Type B pancreatic cell (in vitro differentiated cells): Measurements from ENCODE around the gene MRTFA. TPM values are rescaled to one million over a fixed set of nuclear protein-coding genes. Genes with fewer than 3 reads are reported as not detected.
"Not testable (repeated sequence)": the region's sequence is repeated elsewhere in the genome, so short reads cannot be mapped to it uniquely, and the experiment has no call there.

ENCODE experiments used
- DNase-seq: peaks from one replicate; pipeline ENCODE4 v3.0.0; 2021; ENCODE audit warnings: mixed read lengths; ENCODE audit not compliant: unreplicated experiment; ENCODE audit errors: extremely low spot score
- H3K27ac Mint-ChIP-seq: 2 replicates; pipeline ENCODE4 v1.8.0; 2021; ENCODE audit warnings: mild to moderate bottlenecking, mixed read lengths
- H3K27me3 Mint-ChIP-seq: 2 replicates; pipeline ENCODE4 v1.8.0; 2021; ENCODE audit warnings: mixed read lengths
- H3K36me3 Mint-ChIP-seq: 2 replicates; pipeline ENCODE4 v1.8.0; 2021; ENCODE audit warnings: mixed read lengths
- H3K4me1 Mint-ChIP-seq: one replicate; pipeline ENCODE4 v1.8.0; 2021; ENCODE audit warnings: mixed read lengths; ENCODE audit not compliant: unreplicated experiment
- H3K4me3 Mint-ChIP-seq: 2 replicates; pipeline ENCODE4 v1.8.0; 2021; ENCODE audit warnings: mild to moderate bottlenecking, mixed read lengths
- H3K9me3 Mint-ChIP-seq: 2 replicates; pipeline ENCODE4 v1.8.0; 2021; ENCODE audit warnings: mixed read lengths
- total RNA-seq: library from RNA; stranded (reverse); gene quantifications from 2 replicates; pipeline ENCODE4 v1.2.1, GENCODE V29; 2021; ENCODE audit warnings: low replicate concordance
- TF ChIP-seq, protein P1 (sequence below): fragments of 200-600 bp; sonication (generic); conservative IDR thresholded peaks from 2 replicates; pipeline ENCODE4 v1.5.0; 2021; ENCODE audit warnings: antibody characterized with exemption, mild to moderate bottlenecking

The MRTFA gene
- total RNA-seq, 1 donor from 2014 or later = 49.8 TPM

DNA sequence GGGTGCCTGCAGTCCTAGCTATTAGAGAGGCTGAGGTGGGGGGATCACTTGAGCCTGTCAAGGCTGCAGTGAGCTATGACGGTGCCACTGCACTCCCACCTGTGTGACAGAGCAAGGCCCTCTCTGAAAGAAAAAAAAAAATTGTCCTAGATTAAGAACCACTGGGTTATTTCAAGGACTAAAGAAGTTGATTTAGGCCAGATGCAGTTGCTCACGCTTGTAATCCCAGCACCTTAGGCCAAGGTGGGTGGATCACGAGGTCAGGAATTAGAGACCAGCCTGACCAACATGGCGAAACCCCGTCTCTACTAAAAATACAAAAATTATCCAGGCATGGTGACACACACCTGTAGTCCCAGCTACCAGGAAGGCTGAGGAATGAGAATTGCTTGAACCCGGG, 129.0 kb downstream of the MRTFA start:
- Mint-ChIP-seq H3K27me3 (no peaks in the 10 kb centered on the region), H3K36me3 (peaks cover 6% of the 10 kb centered on the region), H3K4me3 (no peak overlapping the region), H3K9me3 (peaks cover 5% of the 10 kb centered on the region), H3K4me1 (peaks cover 38% of the 10 kb centered on the region), H3K27ac (peak overlapping the region; percentile 43)
- no peak for DNase-seq
- TF ChIP-seq, protein P1, sequence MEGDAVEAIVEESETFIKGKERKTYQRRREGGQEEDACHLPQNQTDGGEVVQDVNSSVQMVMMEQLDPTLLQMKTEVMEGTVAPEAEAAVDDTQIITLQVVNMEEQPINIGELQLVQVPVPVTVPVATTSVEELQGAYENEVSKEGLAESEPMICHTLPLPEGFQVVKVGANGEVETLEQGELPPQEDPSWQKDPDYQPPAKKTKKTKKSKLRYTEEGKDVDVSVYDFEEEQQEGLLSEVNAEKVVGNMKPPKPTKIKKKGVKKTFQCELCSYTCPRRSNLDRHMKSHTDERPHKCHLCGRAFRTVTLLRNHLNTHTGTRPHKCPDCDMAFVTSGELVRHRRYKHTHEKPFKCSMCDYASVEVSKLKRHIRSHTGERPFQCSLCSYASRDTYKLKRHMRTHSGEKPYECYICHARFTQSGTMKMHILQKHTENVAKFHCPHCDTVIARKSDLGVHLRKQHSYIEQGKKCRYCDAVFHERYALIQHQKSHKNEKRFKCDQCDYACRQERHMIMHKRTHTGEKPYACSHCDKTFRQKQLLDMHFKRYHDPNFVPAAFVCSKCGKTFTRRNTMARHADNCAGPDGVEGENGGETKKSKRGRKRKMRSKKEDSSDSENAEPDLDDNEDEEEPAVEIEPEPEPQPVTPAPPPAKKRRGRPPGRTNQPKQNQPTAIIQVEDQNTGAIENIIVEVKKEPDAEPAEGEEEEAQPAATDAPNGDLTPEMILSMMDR = no peak

DNA sequence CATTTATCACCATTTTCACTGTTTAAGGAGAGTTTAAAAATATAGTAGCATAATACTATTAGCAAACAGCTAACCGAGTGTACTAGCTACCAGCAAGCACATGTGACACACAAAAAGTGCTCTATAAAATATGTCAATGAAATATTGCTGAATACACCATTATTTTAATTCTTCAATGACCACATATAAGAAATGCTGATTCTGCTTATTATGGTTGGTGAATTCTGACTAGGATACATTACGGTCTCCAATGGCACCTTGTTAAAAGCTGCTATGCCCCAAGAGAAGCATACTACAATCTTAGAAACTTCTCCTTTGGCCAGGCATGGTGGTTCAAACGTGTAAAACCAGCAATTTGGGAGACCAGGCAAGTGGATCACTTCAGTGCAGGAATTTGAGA, 129.8 kb downstream of the MRTFA start:
- TF ChIP-seq, protein P1 = no peak
- Mint-ChIP-seq H3K27ac (no peak overlapping the region), H3K36me3 (peaks cover 6% of the 10 kb centered on the region), H3K4me3 (no peak overlapping the region), H3K27me3 (no peaks in the 10 kb centered on the region), H3K4me1 (peaks cover 38% of the 10 kb centered on the region), H3K9me3 (peaks cover 5% of the 10 kb centered on the region)
- no peak for DNase-seq

GRCh38 chr22:40504285-40505249, 132.0 kb downstream of the MRTFA start:
- no peaks in the 10 kb centered on the region for H3K27me3 Mint-ChIP-seq
- H3K36me3 Mint-ChIP-seq = peaks cover 6% of the 10 kb centered on the region
- H3K4me1 Mint-ChIP-seq = peaks cover 23% of the 10 kb centered on the region
- no peak overlapping the region for H3K27ac Mint-ChIP-seq
- no peak for DNase-seq
- H3K9me3 Mint-ChIP-seq = peaks cover 5% of the 10 kb centered on the region
- TF ChIP-seq, protein P1 = no peak
- H3K4me3 Mint-ChIP-seq = no peak overlapping the region

DNA sequence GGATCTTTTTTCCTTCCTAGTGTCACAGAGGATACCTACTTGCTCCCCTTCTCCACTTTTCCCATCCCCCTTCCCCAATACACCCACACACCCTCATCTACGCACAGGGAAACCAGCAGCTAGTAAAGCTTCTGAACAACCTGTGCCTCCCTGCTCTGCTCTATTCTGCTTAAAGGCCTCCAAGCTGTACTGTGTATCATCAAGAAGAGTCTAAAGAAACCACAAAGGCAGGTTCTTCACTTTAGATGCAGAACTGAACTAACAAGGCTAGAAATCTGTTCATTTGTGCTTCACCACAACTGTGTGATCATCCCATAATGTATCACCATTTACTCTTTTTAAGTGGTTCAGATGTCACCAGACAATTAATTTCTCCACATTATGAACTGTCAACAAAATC, 133.6 kb downstream of the MRTFA start:
- DNase-seq = no peak
- peak overlapping the region; percentile 20 for H3K4me3 Mint-ChIP-seq
- no peaks in the 10 kb centered on the region for H3K27me3 Mint-ChIP-seq
- TF ChIP-seq, protein P1 = no peak
- peaks cover 18% of the 10 kb centered on the region for H3K4me1 Mint-ChIP-seq
- peak overlapping the region; percentile 70 for H3K27ac Mint-ChIP-seq
- peaks cover 6% of the 10 kb centered on the region for H3K36me3 Mint-ChIP-seq
- peaks cover 5% of the 10 kb centered on the region for H3K9me3 Mint-ChIP-seq

- peaks cover 19% of the 10 kb centered on the region for H3K4me1 Mint-ChIP-seq
- not testable (repeated sequence) for H3K27me3 Mint-ChIP-seq, H3K9me3 Mint-ChIP-seq, H3K36me3 Mint-ChIP-seq, H3K27ac Mint-ChIP-seq, DNase-seq, H3K4me3 Mint-ChIP-seq
Measured at GRCh38 chr22:40500465-40500786, 136.1 kb downstream of the MRTFA start.

GRCh38 chr22:40499209-40499623, 137.3 kb downstream of the MRTFA start:
- Mint-ChIP-seq H3K27ac (peak overlapping the region; percentile 68), H3K4me3 (peak overlapping the region; percentile 15), H3K4me1 (peaks cover 19% of the 10 kb centered on the region), H3K27me3 (no peaks in the 10 kb centered on the region), H3K36me3 (peaks cover 6% of the 10 kb centered on the region), H3K9me3 (peaks cover 5% of the 10 kb centered on the region)
- TF ChIP-seq, protein P1 = no peak
- DNase-seq = no peak
